GM19324 (cell line): ENCODE data around the gene CFAP157.

Experiments
- ATAC-seq: cut with Tn5 transposase; IDR thresholded peaks from one replicate; pipeline ENCODE4 v1.9.1; 2021; ENCODE audit warnings: mild to moderate bottlenecking, moderate library complexity; ENCODE audit not compliant: unreplicated experiment, low FRiP score

The CFAP157 gene

DNA sequence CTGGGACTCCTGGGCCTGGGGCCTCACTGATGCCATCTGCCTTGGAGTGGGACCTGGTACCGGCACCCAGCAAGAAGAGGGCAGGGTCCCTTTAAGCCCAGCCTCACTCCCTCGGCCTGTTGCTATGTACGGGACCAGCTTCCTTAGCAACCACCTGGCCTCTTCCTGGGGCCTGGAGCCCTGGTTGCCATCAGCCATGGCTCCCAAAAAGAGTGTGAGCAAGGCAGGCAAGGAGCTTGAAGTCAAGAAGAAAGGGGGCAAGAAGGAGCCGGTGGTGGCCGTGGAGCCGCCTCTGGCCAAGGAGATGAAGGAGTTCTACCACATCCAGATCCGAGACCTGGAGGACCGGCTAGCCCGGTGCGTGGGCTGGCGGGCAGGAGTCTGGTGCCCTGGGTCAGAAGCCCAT lies at the start of gene CFAP157:
Gene CFAP157, plus strand, starts transcription at position 153 of the 406 bp plus-strand sequence. Its CDS starts 44 bp downstream, at position 197.
- ATAC-seq: no peak

- no peak for ATAC-seq
Observed at GRCh38 chr9:127658428-127658827, 48.4 kb upstream of the CFAP157 start.

DNA sequence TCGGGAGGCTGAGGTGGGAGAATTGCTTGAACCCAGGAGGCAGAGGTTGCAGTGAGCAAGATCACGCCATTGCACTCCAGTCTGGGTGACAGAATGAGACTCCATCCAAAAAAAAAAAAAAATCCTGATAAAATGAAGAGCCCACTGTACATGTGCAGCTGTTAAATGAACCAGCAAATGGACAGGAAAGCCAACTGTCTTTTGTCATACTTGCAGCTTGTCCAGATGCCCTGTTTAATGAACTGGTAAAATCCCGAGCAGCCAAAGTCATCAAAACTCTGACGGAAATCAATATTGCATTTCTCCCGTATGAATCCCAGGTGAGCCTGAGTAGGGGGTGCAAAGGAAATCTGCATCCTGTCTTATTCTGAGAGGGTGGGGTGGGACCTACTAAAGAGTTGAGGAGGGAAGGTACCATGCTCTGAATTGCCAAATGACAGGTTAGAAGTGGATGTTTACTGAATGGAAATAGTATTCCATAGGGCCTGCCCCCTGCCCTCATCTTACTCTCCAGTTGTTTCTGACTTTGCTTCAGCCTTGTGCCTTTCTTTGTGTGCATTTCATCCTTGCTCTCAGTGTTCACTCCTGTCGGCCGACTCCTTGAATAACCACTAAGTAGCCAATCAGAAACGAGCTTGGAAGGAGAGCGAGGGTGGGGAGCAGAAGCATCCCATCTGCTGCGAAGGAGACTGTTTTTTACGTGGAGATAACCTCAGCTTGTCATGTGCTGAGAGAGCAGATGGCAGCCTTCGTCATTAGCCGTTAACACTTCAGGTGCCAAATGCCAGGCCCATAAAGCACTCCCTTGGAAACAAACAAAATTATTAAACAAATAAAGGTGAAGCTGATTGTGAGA lies 45.7 kb upstream of the CFAP157 start:
- no peak for ATAC-seq

DNA sequence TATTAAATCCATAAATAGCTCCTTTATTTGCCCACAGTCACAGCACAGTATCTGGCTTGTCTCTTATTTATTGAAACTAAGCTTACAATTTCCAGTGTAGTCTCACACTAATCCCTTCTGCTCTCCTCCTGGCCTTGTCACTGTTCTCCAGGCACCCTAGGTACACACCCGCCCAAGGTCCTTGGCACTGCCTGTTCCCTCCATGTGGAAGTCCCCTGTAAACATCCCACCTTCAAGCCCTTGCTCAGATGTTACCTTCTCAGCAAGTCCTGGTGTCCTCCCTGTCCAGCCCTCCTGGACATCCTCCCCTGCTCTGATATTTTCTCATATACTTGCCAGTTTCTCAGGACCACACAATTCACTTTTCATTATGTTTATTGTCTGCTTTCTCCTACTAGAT lies 44.2 kb upstream of the CFAP157 start:
- ATAC-seq: no peak

DNA sequence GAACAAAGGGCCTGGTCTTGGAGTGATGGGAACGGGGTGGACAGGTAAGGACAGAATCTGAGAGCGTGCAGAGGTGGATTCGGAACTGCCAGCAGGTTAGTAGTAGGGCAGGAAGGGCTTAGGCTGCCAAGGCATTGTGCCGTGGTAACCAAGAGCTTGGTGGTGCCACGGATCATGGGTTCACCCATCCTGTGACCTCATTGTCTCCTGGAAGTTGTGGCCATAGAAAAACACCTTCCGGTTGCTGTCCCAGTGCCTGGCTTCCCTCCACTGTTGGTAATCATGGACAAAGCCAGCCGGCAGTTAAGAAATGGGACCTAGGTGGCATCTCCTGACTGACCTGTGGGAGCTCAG lies 42.5 kb upstream of the CFAP157 start:
- no peak for ATAC-seq

DNA sequence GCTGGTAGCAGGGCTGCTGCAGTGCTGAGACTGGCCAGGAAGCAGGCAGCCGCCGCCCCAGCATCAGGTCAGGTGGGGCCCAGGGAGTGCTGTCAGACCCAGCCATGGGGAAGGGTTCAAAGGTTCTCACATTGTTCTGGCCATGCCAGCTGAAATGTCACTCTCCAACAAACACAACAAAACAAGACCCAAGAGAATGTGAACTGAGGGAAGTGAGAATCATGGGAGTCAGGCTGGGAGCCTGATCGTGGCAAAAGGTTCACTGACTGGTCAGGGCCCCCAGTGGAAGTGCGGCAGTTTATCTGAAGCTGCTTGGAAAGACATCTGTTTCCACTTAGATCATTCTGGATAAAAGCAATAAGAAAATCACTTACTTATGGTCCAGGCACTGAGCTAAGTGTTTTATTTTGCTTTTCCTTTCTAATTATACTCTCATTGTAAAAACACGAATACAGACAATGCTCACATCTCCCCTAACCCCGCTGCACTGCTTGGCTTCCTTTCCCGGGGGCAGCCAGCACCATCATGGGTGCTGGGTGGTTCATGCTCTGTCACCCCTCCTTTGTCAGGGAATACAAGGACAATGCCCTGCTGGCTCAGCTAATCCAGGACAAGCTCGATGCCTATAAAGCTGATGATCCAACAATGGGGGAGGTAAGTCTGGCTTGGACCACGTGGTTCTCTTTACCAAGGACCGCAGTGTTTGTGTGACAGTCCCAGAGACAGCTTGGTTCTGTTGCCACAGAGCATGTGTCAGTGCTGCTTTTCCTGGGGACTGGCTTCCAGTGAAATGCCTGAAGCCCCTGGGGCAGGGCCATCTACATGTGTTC lies 41.9 kb upstream of the CFAP157 start:
- no peak for ATAC-seq

DNA sequence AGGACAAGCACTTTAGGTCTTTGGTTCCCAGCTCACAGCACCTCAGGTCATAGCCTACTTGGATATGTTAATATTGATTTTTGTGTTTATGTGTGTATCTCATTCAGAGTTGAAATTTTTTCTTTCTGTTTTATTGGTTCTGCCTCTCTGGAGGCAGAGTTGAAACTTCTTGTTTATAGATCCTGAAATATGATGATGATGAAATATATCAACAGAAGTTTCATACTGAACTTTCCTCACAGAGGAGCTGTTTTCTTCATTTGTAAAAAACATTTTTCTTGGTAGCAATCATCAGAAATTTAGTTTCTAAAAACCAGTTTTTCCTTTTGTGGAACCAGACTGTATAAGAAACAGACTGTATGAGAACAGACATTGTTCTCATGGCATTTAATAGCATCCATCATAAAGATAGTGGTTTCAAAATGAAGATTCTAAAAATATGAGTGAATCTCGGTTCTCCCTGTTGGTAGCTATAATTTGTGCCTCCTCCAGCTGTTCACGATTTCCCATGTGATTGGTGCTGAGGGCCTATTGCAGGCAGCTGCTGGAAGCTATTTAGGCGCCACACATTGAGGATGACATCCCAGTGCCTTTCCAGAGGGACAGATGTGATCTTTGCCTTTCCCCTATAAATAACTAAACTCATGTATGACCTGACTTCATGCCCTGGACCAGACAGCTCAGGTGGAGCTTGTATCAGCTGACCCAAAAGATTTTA lies 39.5 kb upstream of the CFAP157 start:
- no peak for ATAC-seq

- no peak for ATAC-seq
Observed at GRCh38 chr9:127667906-127668305, 38.9 kb upstream of the CFAP157 start.

DNA sequence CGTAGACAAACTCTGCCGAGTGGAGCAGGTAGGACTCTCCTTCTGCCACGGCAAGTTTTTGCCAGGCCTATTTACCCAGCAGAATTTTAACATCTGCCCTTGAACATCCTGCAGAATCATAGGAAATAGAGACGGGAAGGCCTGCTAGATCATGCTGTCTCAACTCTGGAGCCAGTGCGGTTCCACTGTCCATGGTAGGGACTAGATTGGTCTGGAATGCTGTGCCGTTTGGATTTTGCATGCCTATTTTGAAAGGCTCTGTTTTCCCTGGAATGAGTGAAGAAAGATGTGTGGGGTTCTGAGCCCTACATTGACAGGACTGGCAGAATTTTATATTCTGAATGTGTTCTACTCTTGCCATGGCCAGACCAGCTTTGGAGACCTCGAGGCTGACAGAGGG lies 33.6 kb upstream of the CFAP157 start:
- no peak for ATAC-seq

- ATAC-seq: no peak
Observed at GRCh38 chr9:127676638-127677037, 30.1 kb upstream of the CFAP157 start.

DNA sequence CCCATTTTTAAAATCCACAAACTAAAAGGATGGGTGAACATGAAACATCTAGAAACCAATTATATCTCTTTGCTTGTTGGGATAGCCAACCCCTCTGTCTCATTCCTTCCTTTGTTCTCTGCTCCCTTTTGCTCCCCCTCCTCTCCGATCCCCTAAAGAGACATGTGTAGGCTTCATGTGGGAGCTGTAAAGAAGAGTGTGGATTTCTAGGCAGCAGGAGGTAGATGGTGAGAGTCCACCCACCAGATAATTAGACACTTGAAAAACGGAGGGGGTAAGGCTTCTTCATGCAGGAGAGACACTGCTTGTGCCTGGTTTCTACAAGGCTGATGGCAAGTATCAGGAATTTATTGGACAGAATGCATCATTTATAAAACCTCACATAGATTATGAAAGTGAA lies 27.3 kb upstream of the CFAP157 start:
- no peak for ATAC-seq

DNA sequence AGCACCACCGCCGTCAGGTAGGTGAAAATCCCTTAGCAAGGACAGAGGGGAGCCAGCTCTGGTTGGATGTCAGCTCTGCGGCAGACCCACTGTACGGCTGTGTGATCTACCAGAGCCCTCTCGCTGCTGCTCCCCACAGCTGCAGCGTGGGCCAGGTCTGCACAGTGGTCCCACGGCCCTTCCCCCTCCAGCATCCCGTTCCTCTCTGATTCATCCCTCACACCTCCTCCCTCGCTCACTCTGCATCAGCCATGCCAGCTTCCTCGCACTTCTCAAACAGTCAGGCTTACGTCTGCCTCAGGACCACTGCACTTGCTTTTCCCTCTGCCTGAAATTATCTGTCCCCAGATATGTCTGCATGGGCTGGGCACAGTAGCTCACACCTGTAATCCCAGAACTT lies 26.6 kb upstream of the CFAP157 start:
- ATAC-seq: no peak

- ATAC-seq: no peak
Observed at GRCh38 chr9:127680846-127681245, 25.9 kb upstream of the CFAP157 start.

- ATAC-seq: no peak
Observed at GRCh38 chr9:127682351-127683136, 24.2 kb upstream of the CFAP157 start.

- no peak for ATAC-seq
Observed at GRCh38 chr9:127683723-127684122, 23.1 kb upstream of the CFAP157 start.

DNA sequence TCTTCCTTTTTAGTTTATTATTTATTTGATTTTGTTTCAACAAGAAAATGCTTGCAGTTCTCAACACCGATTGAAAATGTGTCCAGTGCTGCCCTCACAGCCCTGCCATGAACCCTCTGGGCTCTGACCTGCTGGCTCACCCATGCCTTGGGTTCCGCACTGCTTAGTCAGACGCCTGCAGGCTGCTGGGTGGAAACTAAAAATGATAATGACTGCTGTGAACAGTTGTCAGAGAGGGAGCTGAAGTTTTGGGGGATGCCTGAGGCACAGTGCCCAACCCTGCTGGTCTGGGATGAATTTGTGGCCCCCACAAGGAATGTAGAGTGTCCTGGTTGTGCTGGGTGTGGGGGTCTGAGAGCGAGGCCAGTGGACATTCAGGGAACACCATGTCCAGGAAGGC lies 22.2 kb upstream of the CFAP157 start:
- no peak for ATAC-seq

- ATAC-seq: no peak
Observed at GRCh38 chr9:127686461-127687393, 20.1 kb upstream of the CFAP157 start.

GRCh38 chr9:127689329-127690000 lies 17.3 kb upstream of the CFAP157 start:
- ATAC-seq: no peak

DNA sequence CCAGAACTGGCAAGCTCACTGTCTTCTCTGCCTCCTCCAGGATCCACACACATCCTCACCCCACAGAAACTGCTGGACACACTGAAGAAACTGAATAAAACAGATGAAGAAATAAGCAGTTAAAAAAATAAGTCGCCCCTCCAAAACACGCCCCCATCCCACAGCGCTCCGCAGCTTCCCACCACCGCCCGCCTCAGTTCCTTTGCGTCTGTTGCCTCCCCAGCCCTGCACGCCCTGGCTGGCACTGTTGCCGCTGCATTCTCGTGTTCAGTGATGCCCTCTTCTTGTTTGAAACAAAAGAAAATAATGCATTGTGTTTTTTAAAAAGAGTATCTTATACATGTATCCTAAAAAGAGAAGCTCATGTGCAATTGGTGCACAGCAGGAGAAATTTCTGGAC lies 16.1 kb upstream of the CFAP157 start:
- no peak for ATAC-seq
